GM23338 (cell line): Measurements from ENCODE around the gene GDF11.

Source experiments
- CREB1 ChIP-seq: fragments of 250-450 bp; sonication (Bioruptor Pico); IDR thresholded peaks from 2 replicates; pipeline ENCODE4 v1.5.0; 2020; ENCODE audit warnings: low read depth, mild to moderate bottlenecking, moderate library complexity
- CTCF ChIP-seq, 2 experiments: fragments of 200-600 bp in 1 of 2; sonication (generic) in 1 of 2; conservative IDR thresholded peaks; 2 replicates each; pipeline versions ENCODE4 v1.5.1 to v1.6.1; 2016 to 2017; ENCODE audit warnings: antibody characterized with exemption in 2 of 2, low read depth in 2 of 2, mild to moderate bottlenecking in 2 of 2, moderate library complexity in 1 of 2
- EZH2 ChIP-seq: fragments of 200-600 bp; sonication (generic); IDR thresholded peaks from one replicate; pipeline ENCODE4 v1.8.0; 2017; ENCODE audit warnings: antibody characterized with exemption, mild to moderate bottlenecking, low read depth; ENCODE audit not compliant: unreplicated experiment
- EZH2phosphoT487 ChIP-seq: fragments of 200-600 bp; sonication (generic); IDR thresholded peaks from one replicate; pipeline ENCODE4 v1.8.1; 2018; ENCODE audit warnings: antibody characterized with exemption; ENCODE audit not compliant: unreplicated experiment
- JUNB ChIP-seq: IDR thresholded peaks from one replicate; pipeline ENCODE4 v1.6.1; 2016; ENCODE audit warnings: antibody characterized with exemption; ENCODE audit not compliant: unreplicated experiment
- POLR2AphosphoS5 ChIP-seq: IDR thresholded peaks from 2 replicates; pipeline ENCODE4 v1.6.1; 2016; ENCODE audit warnings: antibody characterized with exemption, low read depth
- REST ChIP-seq: IDR thresholded peaks from one replicate; pipeline ENCODE4 v1.6.1; 2018; ENCODE audit warnings: antibody characterized with exemption; ENCODE audit not compliant: unreplicated experiment
- STAT1 ChIP-seq: IDR thresholded peaks from one replicate; pipeline ENCODE4 v1.6.1; 2016; ENCODE audit warnings: antibody characterized with exemption; ENCODE audit not compliant: unreplicated experiment
- ZNF114 ChIP-seq: fragments of 250-450 bp; sonication (Bioruptor Pico); IDR thresholded peaks from 2 replicates; pipeline ENCODE4 v1.5.0; 2020; ENCODE audit warnings: mild to moderate bottlenecking, moderate library complexity
- ZNF331 ChIP-seq: fragments of 250-450 bp; sonication (Bioruptor Pico); IDR thresholded peaks from 2 replicates; pipeline ENCODE4 v1.5.0; 2020; ENCODE audit warnings: low read depth, mild to moderate bottlenecking, moderate library complexity
- ZNF462 ChIP-seq: fragments of 250-450 bp; sonication (Bioruptor Pico); IDR thresholded peaks from 2 replicates; pipeline ENCODE4 v1.5.0; 2020; ENCODE audit warnings: mild to moderate bottlenecking, moderate library complexity
- TF ChIP-seq, protein P1 (sequence below): IDR thresholded peaks from 2 replicates; pipeline ENCODE4 v1.6.1; 2016; ENCODE audit warnings: antibody characterized with exemption

GRCh38 chr12:55720071-55720564 is 22.8 kb upstream of the GDF11 start, which contains the start of gene RDH5:
- TF ChIP-seq CTCF (conservative IDR thresholded peaks at IDR 0.05; ENCODE audit: low read depth in 2 of 2): no peak
- TF ChIP-seq EZH2: no peak
- TF ChIP-seq EZH2phosphoT487: no peak
- no peak for TF ChIP-seq POLR2AphosphoS5
- TF ChIP-seq, protein P1, sequence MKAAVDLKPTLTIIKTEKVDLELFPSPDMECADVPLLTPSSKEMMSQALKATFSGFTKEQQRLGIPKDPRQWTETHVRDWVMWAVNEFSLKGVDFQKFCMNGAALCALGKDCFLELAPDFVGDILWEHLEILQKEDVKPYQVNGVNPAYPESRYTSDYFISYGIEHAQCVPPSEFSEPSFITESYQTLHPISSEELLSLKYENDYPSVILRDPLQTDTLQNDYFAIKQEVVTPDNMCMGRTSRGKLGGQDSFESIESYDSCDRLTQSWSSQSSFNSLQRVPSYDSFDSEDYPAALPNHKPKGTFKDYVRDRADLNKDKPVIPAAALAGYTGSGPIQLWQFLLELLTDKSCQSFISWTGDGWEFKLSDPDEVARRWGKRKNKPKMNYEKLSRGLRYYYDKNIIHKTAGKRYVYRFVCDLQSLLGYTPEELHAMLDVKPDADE: no peak
- no peak for TF ChIP-seq REST
- no peak for TF ChIP-seq CREB1
- no peak for TF ChIP-seq ZNF114 (CRISPR knock-in tag)
- TF ChIP-seq STAT1: no peak
- no peak for TF ChIP-seq JUNB
- TF ChIP-seq ZNF462: no peak
- TF ChIP-seq ZNF331: no peak
